Vagina (tissue), 2 donors: ENCODE results near the gene SOHLH2.

ENCODE experiments used
- POLR2AphosphoS5 ChIP-seq, 2 donors: sonication (generic); formaldehyde crosslinking; IDR thresholded peaks; one replicate each; pipeline ENCODE4 v1.9.0; 2017; ENCODE audit warnings: antibody characterized with exemption in 2 of 2, mild to moderate bottlenecking in 2 of 2, low read depth in 1 of 2; ENCODE audit not compliant: insufficient read depth in 1 of 2
- TF ChIP-seq, protein P1 (sequence below), 3 experiments: fragments of 450-650 bp in 2 of 3; fragments of 200-600 bp in 1 of 3; sonication (generic) in 1 of 3; IDR thresholded peaks; one replicate each; pipeline ENCODE4 v1.5.1; 2017 to 2019; ENCODE audit warnings: antibody characterized with exemption in 3 of 3, mild to moderate bottlenecking in 2 of 3, moderate library complexity in 2 of 3

DNA sequence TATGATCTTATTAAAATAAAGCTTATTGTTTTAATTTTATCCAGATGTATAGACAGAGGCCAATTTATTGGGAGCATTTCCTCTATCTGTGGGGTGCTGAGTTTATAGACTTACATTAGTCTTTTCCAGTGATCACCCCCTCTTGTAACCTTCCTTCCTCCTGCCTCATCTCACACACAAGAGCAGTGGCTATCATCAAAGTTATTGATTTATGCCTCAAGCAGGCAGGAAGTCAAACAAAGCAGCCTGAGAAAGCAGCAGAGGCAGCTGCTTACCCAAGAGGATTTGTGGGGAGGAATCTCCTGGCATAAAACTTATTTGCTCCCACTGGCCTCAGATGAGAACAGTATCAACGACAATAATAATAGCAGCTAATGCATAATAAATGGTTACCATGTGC, 56.9 kb downstream of the SOHLH2 start:
- TF ChIP-seq, protein P1, sequence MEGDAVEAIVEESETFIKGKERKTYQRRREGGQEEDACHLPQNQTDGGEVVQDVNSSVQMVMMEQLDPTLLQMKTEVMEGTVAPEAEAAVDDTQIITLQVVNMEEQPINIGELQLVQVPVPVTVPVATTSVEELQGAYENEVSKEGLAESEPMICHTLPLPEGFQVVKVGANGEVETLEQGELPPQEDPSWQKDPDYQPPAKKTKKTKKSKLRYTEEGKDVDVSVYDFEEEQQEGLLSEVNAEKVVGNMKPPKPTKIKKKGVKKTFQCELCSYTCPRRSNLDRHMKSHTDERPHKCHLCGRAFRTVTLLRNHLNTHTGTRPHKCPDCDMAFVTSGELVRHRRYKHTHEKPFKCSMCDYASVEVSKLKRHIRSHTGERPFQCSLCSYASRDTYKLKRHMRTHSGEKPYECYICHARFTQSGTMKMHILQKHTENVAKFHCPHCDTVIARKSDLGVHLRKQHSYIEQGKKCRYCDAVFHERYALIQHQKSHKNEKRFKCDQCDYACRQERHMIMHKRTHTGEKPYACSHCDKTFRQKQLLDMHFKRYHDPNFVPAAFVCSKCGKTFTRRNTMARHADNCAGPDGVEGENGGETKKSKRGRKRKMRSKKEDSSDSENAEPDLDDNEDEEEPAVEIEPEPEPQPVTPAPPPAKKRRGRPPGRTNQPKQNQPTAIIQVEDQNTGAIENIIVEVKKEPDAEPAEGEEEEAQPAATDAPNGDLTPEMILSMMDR (IDR thresholded peaks at IDR 0.05): no peak
- no peak for TF ChIP-seq POLR2AphosphoS5 (IDR thresholded peaks at IDR 0.05; ENCODE audit: insufficient read depth in 1 of 2, low read depth in 1 of 2)
